HG02970 (cell line): ENCODE results near the gene DNAJB12.
"Not testable (repeated sequence)": the region's sequence is repeated elsewhere in the genome, so short reads cannot be mapped to it uniquely, and the experiment has no call there.

ENCODE experiments used
- ATAC-seq: cut with Tn5 transposase; IDR thresholded peaks from one replicate; pipeline ENCODE4 v1.9.1; 2021; ENCODE audit warnings: mild to moderate bottlenecking, moderate library complexity, moderate number of reproducible peaks; ENCODE audit not compliant: unreplicated experiment, low FRiP score

The DNAJB12 gene

DNA sequence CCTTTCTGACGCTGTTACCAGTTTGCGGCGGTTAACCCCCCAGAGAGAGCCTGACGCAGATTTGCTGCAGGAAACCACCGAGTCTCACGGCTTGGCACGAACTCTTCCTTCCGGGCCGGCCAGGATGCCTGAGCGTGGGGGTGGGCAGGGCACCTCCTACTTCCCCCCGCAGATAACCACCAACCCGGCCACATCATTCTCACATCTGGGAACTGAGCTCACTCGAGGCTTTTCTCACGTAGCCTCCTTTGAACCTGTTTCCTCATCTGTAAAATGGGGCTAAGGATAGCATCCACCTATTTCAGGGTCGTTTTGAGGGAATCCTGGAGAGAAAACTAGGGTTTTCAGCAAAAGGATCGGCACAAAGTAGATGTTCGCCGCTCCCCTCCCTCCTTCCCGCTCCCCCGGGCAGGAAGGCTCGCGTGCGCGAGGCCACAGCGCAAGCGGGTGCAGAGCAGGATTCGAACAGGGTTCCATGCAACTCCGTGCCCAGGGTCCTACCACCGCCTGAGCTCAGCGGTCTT, 57.4 kb downstream of the DNAJB12 start:
- peak; percentile 39 for ATAC-seq

DNA sequence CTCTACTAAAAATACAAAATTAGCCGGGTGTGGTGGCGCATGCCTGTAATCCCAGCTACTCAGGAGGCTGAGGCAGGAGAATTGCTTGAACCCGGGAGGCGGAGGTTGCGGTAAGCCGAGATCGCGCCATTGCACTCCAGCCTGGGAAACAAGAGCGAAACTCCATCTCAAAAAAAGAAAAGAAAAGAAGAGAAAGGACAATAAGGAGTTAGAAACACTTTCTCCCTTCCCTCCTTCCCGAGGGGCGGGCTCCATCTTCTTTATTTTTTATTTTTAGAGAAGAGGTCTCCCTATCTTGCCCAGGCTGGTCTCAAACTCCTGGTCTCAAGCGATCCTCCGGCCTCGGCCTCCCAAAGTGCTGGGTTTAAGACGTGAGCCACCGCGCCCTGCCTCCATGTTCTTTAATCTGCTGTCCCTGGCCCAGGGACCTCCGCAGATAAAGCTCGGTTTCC, 57.9 kb downstream of the DNAJB12 start:
- ATAC-seq = not testable (repeated sequence)

GRCh38 chr10:72295330-72295910, 59.3 kb downstream of the DNAJB12 start:
- no peak for ATAC-seq

DNA sequence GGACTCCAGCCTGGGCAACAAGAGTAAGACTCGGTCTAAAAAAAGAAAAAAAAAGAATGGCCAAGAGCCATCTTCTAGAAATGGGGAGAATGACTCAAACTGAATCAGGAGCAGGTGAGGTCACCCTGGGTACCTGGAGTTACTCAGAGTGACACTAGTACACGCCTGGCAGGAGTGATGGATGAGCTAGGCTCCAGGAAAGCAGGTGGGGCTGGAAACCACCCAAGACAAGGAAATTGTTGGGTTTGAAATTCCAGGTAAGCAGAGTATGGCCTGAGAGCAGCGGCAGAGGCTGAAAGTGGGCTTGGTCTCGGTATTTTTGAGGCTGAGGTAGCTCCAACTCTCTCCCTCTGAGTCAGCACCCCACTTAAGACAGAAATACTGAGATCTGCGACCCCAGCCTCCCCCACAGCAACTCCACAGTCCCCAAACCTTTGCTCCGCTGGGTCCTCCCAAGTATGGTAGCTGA, 62.5 kb downstream of the DNAJB12 start:
- ATAC-seq = no peak

DNA sequence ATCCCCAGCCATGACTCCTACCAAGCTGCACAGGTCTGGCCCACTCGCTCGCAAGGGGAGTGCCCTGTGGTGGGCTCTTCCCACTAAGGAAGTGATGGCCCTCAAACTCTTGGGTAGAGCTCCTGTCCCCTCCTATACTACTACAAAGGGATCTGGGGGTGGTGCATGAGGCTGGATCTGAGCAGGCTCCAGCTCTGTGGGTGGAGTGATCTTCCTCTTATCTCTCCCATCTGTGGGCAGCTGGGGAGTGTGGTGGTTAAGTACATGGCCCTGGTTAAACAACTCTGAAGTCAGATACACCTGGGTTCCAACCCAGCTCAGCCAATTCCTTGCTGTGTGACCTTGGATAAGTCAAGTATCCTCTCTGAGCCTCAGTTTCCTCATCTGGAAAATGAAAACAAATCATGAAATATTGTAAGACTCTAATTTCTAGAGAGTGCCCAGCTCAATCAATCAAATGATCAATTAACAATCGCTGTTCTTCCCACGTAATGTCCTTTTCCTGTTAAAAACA, 63.6 kb downstream of the DNAJB12 start:
- no peak for ATAC-seq

DNA sequence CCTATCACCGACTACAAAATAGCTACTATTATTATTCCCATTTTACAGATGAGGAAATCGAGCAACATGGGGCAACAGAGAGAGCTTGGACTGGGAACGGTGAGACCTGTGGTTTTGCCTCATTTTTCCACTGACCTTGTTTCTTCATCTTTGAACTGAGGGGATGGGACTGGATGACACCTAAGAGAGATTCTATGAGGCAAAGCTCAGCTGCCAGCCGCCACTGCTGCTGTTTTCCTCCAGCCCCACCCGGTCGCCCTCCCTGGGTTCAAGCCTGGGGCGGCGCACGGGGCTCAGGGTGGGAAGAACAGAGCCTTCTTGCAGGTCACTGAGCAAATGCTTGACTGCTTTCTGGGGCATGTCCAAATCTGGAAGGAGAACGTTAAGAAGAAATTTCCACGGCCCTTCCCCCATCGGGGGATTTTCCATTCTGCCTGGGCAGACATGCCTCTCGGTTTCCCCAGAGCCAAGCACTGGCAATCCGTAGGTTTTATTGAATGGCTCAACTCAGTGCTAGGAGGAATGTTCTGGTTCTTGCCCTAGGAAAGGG, 68.7 kb downstream of the DNAJB12 start:
- ATAC-seq = no peak

- ATAC-seq = no peak
Observed at GRCh38 chr10:72283131-72283530, 71.6 kb downstream of the DNAJB12 start.
